NCI-H1092 treated with DMSO at 0.1 percent for 48 hours (cell line): Measurements from ENCODE around the gene LDLRAD4.
A peak's percentile ranks its signal among the peaks of the same experiment; 100 is the strongest.
"Not testable (repeated sequence)": the region's sequence is repeated elsewhere in the genome, so short reads cannot be mapped to it uniquely, and the experiment has no call there.

Experiments used
- DNase-seq: peaks from one replicate; lab custom pipeline; 2025; lab: John Stamatoyannopoulos, UW

LDLRAD4 gene

DNA sequence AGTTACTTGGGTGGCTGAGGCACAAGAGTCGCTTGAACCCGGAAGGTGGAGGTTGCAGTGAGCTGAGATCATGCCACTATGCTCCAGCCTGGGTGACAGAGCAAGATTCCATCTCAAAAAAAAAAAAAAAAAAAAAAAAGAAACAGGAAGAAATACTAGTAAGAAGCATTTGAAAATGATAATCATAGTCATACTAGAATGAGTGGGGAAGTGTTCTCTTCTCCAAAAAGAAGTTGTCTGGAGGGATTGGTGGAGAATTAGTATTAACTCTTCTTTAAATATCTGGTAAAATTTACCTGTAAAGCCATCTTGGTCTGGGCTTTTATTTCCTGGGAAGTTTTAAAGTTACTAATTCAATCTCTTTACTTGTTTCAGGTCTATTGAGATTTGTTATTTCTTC, 376.0 kb downstream of the LDLRAD4 start:
- no peak for DNase-seq

- no peak for DNase-seq
These were observed 378.5 kb downstream of the LDLRAD4 start for GRCh38 chr18:13597068-13597467.

- DNase-seq: no peak
These were observed 380.0 kb downstream of the LDLRAD4 start for GRCh38 chr18:13598591-13598990.

DNA sequence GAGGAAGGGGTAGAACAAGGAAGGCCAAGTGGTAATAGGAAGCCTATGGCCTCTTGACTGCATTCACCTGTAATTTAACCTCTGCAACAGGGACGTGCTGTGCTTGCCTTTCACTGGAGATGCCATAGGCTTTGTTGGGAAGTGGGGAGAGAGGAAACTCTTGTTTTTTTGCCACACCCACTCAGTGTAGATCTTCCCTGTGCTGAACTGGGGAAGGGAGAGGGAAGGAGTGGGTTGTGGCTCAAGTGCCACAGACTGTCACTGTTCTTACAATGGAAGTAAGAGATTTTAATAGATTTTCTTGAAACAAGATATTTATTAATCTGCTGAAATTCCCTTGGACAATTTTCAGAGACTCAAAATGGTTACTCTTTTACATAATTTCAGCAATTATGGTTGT, 380.5 kb downstream of the LDLRAD4 start:
- DNase-seq: no peak

- DNase-seq: no peak
These were observed 384.9 kb downstream of the LDLRAD4 start for GRCh38 chr18:13603304-13604019.

DNA sequence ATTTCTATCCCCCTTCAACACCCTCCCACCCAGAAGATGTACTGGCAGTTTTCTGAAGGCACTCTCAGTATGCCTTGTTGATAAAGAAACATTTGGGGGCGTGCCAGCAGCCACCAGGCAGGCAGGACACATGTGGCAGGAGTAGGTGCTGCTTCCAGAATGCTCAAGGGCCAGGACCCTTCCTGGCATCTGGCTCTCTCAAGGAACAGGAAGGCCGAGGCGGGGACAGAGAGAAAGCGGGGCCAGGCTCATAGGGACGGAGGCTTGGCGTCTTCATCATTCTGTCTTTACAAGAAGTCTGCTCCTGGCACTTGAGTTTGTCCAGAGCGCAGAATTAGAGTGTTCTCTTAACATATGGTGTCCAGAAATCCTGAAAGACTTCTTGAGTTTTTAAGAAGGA, 386.2 kb downstream of the LDLRAD4 start:
- no peak for DNase-seq

- no peak for DNase-seq
These were observed 386.9 kb downstream of the LDLRAD4 start for GRCh38 chr18:13605477-13605876.

DNA sequence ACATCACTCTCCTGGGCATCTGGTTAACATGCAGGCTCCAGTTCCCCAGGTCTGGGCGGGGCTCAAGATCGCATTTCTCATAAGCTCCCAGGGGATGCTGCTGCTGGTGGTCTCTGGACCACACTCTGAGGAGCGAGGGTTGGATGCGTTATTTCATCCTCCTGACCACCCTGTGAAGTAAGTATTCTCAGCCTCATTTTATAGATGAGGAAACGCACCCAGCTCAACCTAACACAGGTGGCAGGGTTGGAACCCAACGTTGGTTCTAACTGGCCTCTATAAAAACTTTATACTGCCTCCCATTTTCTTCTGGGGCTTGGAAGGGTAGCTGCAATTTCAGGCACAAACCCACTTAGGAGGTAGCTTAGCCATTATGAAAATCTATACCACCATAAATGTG, 387.3 kb downstream of the LDLRAD4 start:
- DNase-seq: no peak

- no peak for DNase-seq
These were observed 388.2 kb downstream of the LDLRAD4 start for GRCh38 chr18:13606604-13607254.

GRCh38 chr18:13608024-13608562, 389.5 kb downstream of the LDLRAD4 start:
- not testable (repeated sequence) for DNase-seq

DNA sequence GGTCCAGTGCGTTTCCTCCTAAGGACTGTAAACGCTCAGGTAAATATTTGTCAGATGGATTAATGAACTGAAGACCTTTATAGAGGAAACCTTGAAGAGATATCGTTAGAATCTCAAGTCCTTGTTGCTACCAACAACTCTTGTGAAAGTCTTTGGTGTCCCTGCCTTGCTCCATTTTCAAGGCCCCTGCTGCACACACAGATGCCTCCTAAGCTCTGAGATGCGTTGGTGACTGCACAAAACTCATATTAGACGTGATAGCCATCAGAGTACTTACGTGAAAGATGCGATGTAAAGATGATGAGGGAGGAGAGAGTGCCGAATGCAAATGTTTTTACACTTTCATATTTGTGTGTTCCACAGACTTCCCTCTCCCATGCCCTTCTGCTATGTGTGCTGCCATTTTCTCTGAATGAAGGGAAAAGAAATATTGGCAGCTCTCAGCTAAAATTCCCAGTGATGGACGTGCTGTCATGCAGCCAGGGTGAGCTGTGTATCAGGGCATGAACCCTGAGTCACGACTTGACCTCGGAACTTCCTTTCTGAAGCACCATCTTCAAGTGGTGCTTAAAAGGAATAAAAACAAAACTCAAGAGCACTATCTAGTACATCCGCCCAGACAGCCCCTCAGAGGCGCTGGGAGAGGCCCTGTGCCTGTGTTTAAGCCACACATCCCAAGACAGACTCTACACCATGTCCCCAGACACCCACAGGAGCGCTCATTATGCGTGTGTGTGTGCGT, 390.4 kb downstream of the LDLRAD4 start:
- DNase-seq: no peak

GRCh38 chr18:13610555-13611141, 392.1 kb downstream of the LDLRAD4 start:
- DNase-seq: no peak

DNA sequence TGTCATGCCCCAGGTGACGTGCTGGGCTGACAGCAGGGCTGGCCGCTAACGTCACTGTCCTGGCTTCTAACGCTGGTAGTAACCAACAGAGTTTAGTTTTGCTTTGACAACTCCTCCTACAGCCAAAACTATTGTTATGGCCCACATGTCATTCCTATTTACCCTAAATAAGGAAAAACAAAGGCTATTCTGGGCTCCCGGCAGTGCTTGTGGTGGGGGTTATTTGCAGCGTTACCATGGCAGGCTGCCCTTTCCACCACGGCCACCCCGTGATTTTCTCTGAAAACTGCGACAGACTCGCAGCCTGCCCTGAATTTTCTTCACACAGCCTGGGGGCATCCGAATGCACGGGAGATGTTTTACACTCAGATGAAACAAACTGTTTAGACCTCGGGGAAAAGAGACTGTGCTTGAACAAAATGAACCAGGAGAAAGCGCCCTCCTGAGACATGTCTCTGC, 392.6 kb downstream of the LDLRAD4 start:
- no peak for DNase-seq

DNA sequence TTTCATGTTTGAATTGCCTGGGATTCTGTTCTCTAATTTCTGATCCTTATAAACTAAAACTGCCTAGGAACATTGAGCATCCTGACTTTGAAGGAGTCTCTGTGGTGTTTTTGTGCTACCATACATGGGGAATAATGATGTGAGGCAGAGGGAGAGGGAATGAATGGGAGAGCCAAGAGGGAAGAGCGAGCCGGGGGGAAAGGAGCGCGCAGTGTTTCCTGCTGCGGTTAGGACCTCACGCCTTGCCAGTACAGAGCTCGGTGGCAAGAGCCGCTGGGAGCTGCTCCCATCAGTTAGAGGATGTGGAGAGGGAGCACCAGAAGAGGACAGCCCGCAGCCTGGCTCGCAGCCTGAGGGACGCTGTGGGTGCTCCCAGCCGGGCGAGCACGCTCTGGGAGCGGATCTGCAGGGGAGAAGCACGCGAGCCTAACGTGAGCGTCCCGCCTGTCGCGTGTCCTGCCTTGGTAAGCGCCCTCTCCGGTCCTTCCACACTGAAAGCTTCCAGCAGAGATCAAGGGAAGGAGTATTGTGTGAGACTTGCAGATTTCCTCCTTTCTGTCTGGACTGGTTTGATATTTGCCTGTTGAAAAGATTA, 393.1 kb downstream of the LDLRAD4 start:
- DNase-seq: peak; percentile 4

GRCh38 chr18:13612196-13612997, 393.8 kb downstream of the LDLRAD4 start:
- no peak for DNase-seq

DNA sequence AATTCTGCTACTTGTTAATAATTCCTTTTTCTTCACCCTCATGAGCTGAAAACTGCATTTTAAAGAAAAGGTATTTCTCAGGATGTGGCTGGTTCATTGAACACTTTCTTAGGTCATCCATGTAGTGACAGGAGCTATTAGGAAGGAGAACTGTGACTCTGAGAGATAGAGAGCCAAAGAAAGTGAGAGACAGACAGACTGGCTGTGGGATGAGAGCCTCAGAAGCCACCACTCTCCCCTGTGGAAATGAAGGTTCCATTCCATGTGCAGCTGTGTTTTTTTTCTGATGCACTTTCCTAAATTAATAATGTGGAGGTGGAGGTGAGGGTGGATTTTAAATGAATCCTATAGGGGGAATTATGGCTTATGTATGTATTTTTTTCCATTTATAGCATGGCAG, 394.5 kb downstream of the LDLRAD4 start:
- DNase-seq: no peak

- no peak for DNase-seq
These were observed 395.3 kb downstream of the LDLRAD4 start for GRCh38 chr18:13613591-13614501.

DNA sequence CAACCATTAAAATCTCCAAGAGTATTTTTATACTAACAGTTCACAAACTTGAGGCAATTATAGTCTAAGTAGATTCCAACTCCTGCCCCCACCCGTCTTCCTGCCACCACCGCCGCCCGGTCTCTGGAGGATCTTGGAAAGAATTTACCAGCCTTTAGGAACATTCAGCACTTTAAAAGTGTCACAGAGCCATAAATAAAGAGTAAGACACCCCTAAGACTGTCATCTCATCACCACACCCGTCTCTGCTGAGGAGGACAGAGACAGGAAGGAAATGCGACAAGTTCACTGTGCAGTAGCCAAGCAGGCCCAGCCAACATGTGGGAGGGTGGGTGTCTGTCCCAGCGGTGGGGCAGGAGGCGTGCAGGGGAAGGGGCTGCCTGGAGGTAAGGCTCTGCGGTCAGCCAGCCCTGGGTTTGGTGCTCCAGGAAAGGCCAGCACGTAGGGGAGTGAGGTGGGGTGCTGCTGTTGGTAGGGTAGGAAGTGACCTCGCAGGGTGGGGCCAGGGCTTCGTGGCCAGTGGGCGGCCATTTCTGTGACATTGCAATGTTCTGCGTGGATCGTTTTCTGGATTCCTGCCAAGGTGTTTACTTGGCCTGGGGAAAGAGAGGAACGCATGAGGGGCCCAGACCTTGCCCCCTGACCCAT, 396.2 kb downstream of the LDLRAD4 start:
- DNase-seq: no peak

DNA sequence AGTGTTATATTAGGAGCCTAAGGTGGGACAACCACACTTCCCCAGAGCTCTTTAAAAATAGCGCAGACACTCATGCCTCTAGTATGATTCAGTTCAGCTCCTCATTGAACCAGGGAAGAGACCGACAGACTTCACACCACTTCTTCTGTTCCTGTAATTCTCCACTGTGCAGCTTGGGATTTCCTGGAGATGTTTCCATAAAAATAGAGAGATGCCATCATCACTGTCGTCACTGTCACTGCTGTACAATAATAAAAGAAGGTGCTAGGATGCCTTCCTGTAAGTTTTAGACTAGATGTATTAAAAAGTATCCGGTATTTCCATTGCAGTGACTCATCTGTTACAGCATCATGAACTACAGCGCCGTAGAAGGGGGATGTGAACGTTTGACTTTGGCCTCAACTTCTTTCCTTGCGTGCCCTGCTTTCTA, 396.9 kb downstream of the LDLRAD4 start:
- DNase-seq: no peak
